CD4-positive, alpha-beta T cell treated with Interleukin-2 at 100 ng/mL for 4 hours (primary cell): ENCODE results near the gene ARFRP1.

ENCODE experiments used
- DNase-seq: peaks from one replicate; pipeline ENCODE4 v3.0.0-alpha.2; 2020; ENCODE audit warnings: low spot score

Gene ARFRP1

GRCh38 chr20:63743210-63743970 is 35.6 kb upstream of the ARFRP1 start:
- no peak for DNase-seq

GRCh38 chr20:63742381-63743024 is 34.7 kb upstream of the ARFRP1 start:
- no peak for DNase-seq

GRCh38 chr20:63741676-63742380 is 34.1 kb upstream of the ARFRP1 start:
- DNase-seq, result no peak

- DNase-seq, result no peak
Observed at GRCh38 chr20:63741354-63741675, 33.5 kb upstream of the ARFRP1 start.

- DNase-seq, result peak; percentile 38
Observed at GRCh38 chr20:63740627-63741353, 33.0 kb upstream of the ARFRP1 start.

- peak; percentile 57 for DNase-seq
Observed at GRCh38 chr20:63740070-63740626, 32.4 kb upstream of the ARFRP1 start.

- DNase-seq, result peak; percentile 69
Observed at GRCh38 chr20:63739130-63740069, 31.6 kb upstream of the ARFRP1 start, which contains the start of gene SLC2A4RG. SLC2A4RG (plus strand) TSS chr20:63739776; CDS start chr20:63739913, 137 bp downstream.

GRCh38 chr20:63738687-63739129 is 30.9 kb upstream of the ARFRP1 start:
- peak; percentile 8 for DNase-seq

- DNase-seq, result peak; percentile 11
Observed at GRCh38 chr20:63737945-63738686, 30.3 kb upstream of the ARFRP1 start.

- DNase-seq, result no peak
Observed at GRCh38 chr20:63737695-63737944, 29.8 kb upstream of the ARFRP1 start.

- DNase-seq, result peak; percentile 63
Observed at GRCh38 chr20:63736893-63737694, 29.3 kb upstream of the ARFRP1 start.

GRCh38 chr20:63735859-63736718 is 28.3 kb upstream of the ARFRP1 start, which contains the start of gene LIME1:
LIME1 (plus strand) TSS chr20:63736664; CDS start chr20:63737550, 886 bp downstream.
- DNase-seq, result peak; percentile 84

GRCh38 chr20:63734946-63735858 is 27.4 kb upstream of the ARFRP1 start:
- no peak for DNase-seq

- no peak for DNase-seq
Observed at GRCh38 chr20:63734111-63734945, 26.6 kb upstream of the ARFRP1 start.

GRCh38 chr20:63733579-63734081 is 25.9 kb upstream of the ARFRP1 start:
- no peak for DNase-seq

- DNase-seq, result no peak
Observed at GRCh38 chr20:63733117-63733516, 25.3 kb upstream of the ARFRP1 start.
